K562 (cell line): ENCODE results near the gene OR10A3. TPM values are rescaled to one million over a fixed set of nuclear protein-coding genes. Genes with fewer than 3 reads are reported as not detected.

Source experiments
- ATAC-seq: fragments of 200-7000 bp; cut with Tn5 transposase; 3 replicates; pipeline ENCODE4 v1.9.1; 2020; ENCODE audit warnings: moderate library complexity
- BruUV-seq: library from RNA; stranded (reverse); fragments of 400-500 nt; replicated peaks from 2 replicates; lab custom pipeline; 2021; lab: Mats Ljungman, UMichigan
- CTCF ChIA-PET: fragments of 300-600 bp; formaldehyde crosslinking; extraction: SDS; loops from one replicate; lab custom pipeline; 2021; ENCODE audit warnings: low intra/inter-chr PET ratio; lab: Yijun Ruan, JAX
- POLR2A ChIA-PET: fragments of 300-600, 350-650 bp; sonication (Branson Sonifier 250); formaldehyde crosslinking; extraction: SDS; loops from one replicate; lab custom pipeline; 2021; ENCODE audit warnings: antibody characterized with exemption, inconsistent platforms; lab: Yijun Ruan, JAX
- DNase-seq, 4 experiments: peaks; one replicate each; pipeline versions ENCODE4 v3.0.0 to v3.0.0-alpha.2; 2011 to 2018; ENCODE audit warnings: low spot score in 3 of 4, mixed read lengths in 3 of 4; ENCODE audit errors: extremely low read depth in 1 of 4
- FAIRE-seq: peaks from 2 replicates; lab custom pipeline; 2011; peaks lifted over from hg19 to GRCh38; lab: Jason Lieb, UNC
- H2AFZ ChIP-seq: 2 replicates; pipeline ENCODE4 v1.6.0; 2011; ENCODE audit warnings: low read depth, low read length, control low read depth, inconsistent platforms
- H3K27ac ChIP-seq: fragments of 200-600 bp; 3 replicates; pipeline ENCODE4 v1.8.0; 2011; ENCODE audit warnings: low read depth, mild to moderate bottlenecking, control low read depth, inconsistent platforms, low read length, moderate library complexity, mixed read lengths; ENCODE audit errors: extremely low read depth
- H3K27me3 ChIP-seq, 2 experiments: fragments of 300-600 bp in 1 of 2; 2 replicates in 1 of 2; 3 replicates in 1 of 2; pipeline versions ENCODE4 v1.6.0 to v1.8.0; 2011; ENCODE audit warnings: inconsistent platforms in 2 of 2, low read length in 2 of 2, mild to moderate bottlenecking in 1 of 2, mixed read lengths in 1 of 2, moderate library complexity in 1 of 2; ENCODE audit not compliant: control insufficient read depth in 2 of 2, insufficient read depth in 2 of 2
- H3K36me3 ChIP-seq: fragments of 300-600 bp; 3 replicates; pipeline ENCODE4 v1.8.0; 2011; ENCODE audit warnings: mild to moderate bottlenecking, low read length, inconsistent platforms; ENCODE audit not compliant: control insufficient read depth, insufficient read depth
- H3K4me1 ChIP-seq, 2 experiments: fragments of 200-600 bp in 1 of 2; replicated peaks in 1 of 2; 2 replicates in 1 of 2; 3 replicates in 1 of 2; pipeline versions ENCODE4 v1.5.1 to v1.8.0; 2011; ENCODE audit warnings: inconsistent platforms in 2 of 2, low read length in 2 of 2, mild to moderate bottlenecking in 1 of 2, mixed read lengths in 1 of 2, moderate library complexity in 1 of 2; ENCODE audit not compliant: control insufficient read depth in 2 of 2, insufficient read depth in 2 of 2
- H3K4me2 ChIP-seq: 2 replicates; pipeline ENCODE4 v1.6.1; 2011; ENCODE audit warnings: low read length, control low read depth, inconsistent platforms, mixed read lengths; ENCODE audit not compliant: insufficient read depth
- H3K4me3 ChIP-seq: fragments of 200-600 bp; sonication (generic), shearing (Covaris generic); 2 replicates; pipeline ENCODE4 v1.5.1; 2016; ENCODE audit warnings: control low read depth, inconsistent platforms
- H3K79me2 ChIP-seq: fragments of 200-600 bp; 3 replicates; pipeline ENCODE4 v1.8.0; 2011; ENCODE audit warnings: low read length, inconsistent platforms; ENCODE audit not compliant: control insufficient read depth, insufficient read depth
- H3K9ac ChIP-seq, 2 experiments: 2 replicates each; pipeline versions ENCODE4 v1.6.0 to v1.6.1; 2011; ENCODE audit warnings: low read depth in 2 of 2, low read length in 2 of 2, control low read depth in 1 of 2, inconsistent platforms in 1 of 2, mild to moderate bottlenecking in 1 of 2, mixed read lengths in 1 of 2; ENCODE audit not compliant: insufficient read depth in 1 of 2
- H3K9me1 ChIP-seq: one replicate; pipeline ENCODE4 v1.6.0; 2011; ENCODE audit warnings: inconsistent platforms, mild to moderate bottlenecking, low read length, moderate library complexity; ENCODE audit not compliant: control insufficient read depth, insufficient read depth
- H3K9me3 ChIP-seq: replicated peaks from 2 replicates; pipeline ENCODE4 v1.5.1; 2011; ENCODE audit warnings: low read depth, low read length, inconsistent platforms; ENCODE audit not compliant: control insufficient read depth, insufficient read depth
- H4K20me1 ChIP-seq: replicated peaks from 2 replicates; pipeline ENCODE4 v1.6.1; 2011; ENCODE audit warnings: low read length, inconsistent platforms, mixed read lengths; ENCODE audit not compliant: control insufficient read depth, insufficient read depth
- GATA2 ChIP-seq: sonication (generic); formaldehyde crosslinking; IDR thresholded peaks from 2 replicates; pipeline ENCODE4 v1.4.0; 2020; ENCODE audit warnings: mild to moderate bottlenecking, missing genetic modification reagents
- HNRNPL ChIP-seq: fragments of 200-400 bp; formaldehyde crosslinking; IDR thresholded peaks from 2 replicates; pipeline ENCODE4 v1.6.1; 2017; ENCODE audit warnings: low read depth, mild to moderate bottlenecking, low read length
- MCM5 ChIP-seq: fragments of 450-650 bp; IDR thresholded peaks from 2 replicates; pipeline ENCODE4 v1.6.1; 2016; ENCODE audit warnings: low read depth
- NCOA1 ChIP-seq: fragments of 450-650 bp; IDR thresholded peaks from 2 replicates; pipeline ENCODE4 v1.6.1; 2016; ENCODE audit warnings: low read depth
- SIN3A ChIP-seq, 2 experiments: fragments of 150-350 bp in 1 of 2; IDR thresholded peaks; 2 replicates each; pipeline ENCODE4 v1.6.1; 2011 to 2016; ENCODE audit warnings: borderline replicate concordance in 2 of 2, low read depth in 2 of 2, low read length in 2 of 2, mild to moderate bottlenecking in 2 of 2, moderate library complexity in 2 of 2; ENCODE audit not compliant: control insufficient read depth in 1 of 2
- ZC3H11A ChIP-seq: IDR thresholded peaks from 2 replicates; pipeline ENCODE4 v1.6.1; 2012; ENCODE audit warnings: low read depth, low read length, improper control_type of control experiment
- ZNF124 ChIP-seq: sonication (generic); formaldehyde crosslinking; IDR thresholded peaks from 2 replicates; pipeline ENCODE4 v1.8.1; 2022; ENCODE audit warnings: missing genetic modification reagents
- ZNF311 ChIP-seq: fragments of 250-450 bp; sonication (Bioruptor Pico); IDR thresholded peaks from 2 replicates; pipeline ENCODE4 v1.4.0; 2020; ENCODE audit warnings: mild to moderate bottlenecking, moderate library complexity
- ZNF766 ChIP-seq: fragments of 200-800 bp; sonication (Bioruptor generic); conservative IDR thresholded peaks from 2 replicates; pipeline ENCODE4 v1.6.1; 2016; ENCODE audit warnings: missing genetic modification characterization, missing compliant biosample characterization
- WGBS: fragments of 100-300 bp; shearing (Covaris generic); methylation state at CpG from one replicate; pipeline ENCODE4 v1.1.6; 2016; ENCODE audit warnings: low coverage, mixed read lengths; ENCODE audit not compliant: insufficient coverage; ENCODE audit errors: missing lambda C conversion rate; 5-methylcytosine and 5-hydroxymethylcytosine counted together
- in situ Hi-C: fragments of 300-500 bp; cut with MboI; formaldehyde crosslinking; loops from 4 replicates; pipeline ENCODE4 v1.15.0; 2018; ENCODE audit warnings: inconsistent platforms, mixed read lengths
- intact Hi-C: fragments of 100-400 bp; cut with micrococcal nuclease; formaldehyde crosslinking; loops from 2 replicates; pipeline ENCODE4 v1.14.2; 2022
- polyA plus RNA-seq, 8 experiments: library from polyadenylated mRNA; depleted of rRNA in 4 of 8; stranded (reverse) in 5 of 8; unstranded in 3 of 8; fragments of >200 nt; fragmentation: Nextera tagmentation in 2 of 8; fragmentation: Illumina TruSeq in 1 of 8; extraction: Ambion mirVana in 2 of 8; extraction: Trizol in 1 of 8; gene quantifications; 2 replicates each; pipeline versions ENCODE4 v1.2.1 to v1.2.3, GENCODE V29; 2011 to 2014; ENCODE audit warnings: inconsistent platforms in 1 of 8, missing spikeins in 1 of 8
- total RNA-seq, 7 experiments: library from RNA; depleted of rRNA in 6 of 7; stranded (reverse); fragments of >200 nt in 6 of 7; fragmentation: Illumina TruSeq in 2 of 7; extraction: Trizol in 2 of 7; gene quantifications; 2 replicates each; pipeline versions ENCODE4 v1.2.1 to v1.2.3, GENCODE V29; 2011 to 2021; ENCODE audit warnings: low replicate concordance in 1 of 7
- TF ChIP-seq, protein P1 (sequence below): fragments of 200-800 bp; sonication (Bioruptor generic); IDR thresholded peaks from 2 replicates; pipeline ENCODE4 v1.6.1; 2017; ENCODE audit warnings: missing genetic modification characterization, missing compliant biosample characterization
- TF ChIP-seq, protein P2 (sequence below): fragments of 450-650 bp; formaldehyde crosslinking; IDR thresholded peaks from 2 replicates; pipeline ENCODE4 v1.4.0; 2022; ENCODE audit warnings: missing genetic modification characterization

OR10A3 gene
- total and polyA plus RNA-seq, 9 of the 15 experiments (the other 6 are each of a cell fraction or from before 2014, with no cell fraction given), result not detected

DNA sequence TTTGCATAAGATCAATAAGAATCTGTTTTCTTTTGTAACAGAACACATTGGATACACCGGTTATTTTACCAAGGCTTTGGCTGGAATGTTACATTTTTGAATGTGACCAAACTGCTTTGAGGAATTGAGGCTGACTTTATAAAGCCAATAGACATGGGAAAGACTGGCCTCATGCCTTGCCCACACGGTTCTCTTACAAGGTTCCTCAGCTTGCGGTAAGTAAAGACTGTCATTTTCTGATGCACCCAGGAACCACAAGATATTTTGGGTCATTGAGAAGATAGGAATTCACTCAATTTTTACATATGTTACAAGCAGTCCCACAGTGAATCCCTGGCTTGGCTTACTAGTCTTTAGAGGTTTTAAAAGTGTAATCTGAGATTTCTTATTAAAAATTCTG is 34.4 kb downstream of the OR10A3 start (continued):
- TF ChIP-seq ZC3H11A (no peak), ZNF311 (CRISPR knock-in tag) (no peak)

DNA sequence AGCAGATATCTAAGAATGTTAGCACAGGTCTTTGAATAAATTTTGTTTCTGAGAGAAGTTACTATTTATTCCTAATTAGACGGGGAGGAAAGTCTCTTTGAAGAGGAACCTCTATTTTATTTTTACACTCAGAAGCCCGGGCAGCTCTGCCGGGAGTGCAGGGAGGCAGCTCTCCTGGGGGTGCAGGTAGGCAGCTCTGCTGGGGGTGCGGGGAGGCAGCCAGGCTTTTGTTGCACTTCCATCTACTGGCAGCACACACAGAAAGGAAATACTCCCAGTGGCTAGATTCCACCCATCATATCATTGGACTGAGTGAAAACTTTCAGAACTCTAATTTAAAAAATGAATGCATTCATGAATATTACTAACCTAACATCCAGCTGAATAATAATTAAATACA is 35.0 kb downstream of the OR10A3 start:
- no TSS peak for BruUV-seq
- no peak for TF ChIP-seq NCOA1
- TF ChIP-seq GATA2, result no peak
- TF ChIP-seq ZNF766 (CRISPR knock-in tag), result no peak
- TF ChIP-seq, protein P1, sequence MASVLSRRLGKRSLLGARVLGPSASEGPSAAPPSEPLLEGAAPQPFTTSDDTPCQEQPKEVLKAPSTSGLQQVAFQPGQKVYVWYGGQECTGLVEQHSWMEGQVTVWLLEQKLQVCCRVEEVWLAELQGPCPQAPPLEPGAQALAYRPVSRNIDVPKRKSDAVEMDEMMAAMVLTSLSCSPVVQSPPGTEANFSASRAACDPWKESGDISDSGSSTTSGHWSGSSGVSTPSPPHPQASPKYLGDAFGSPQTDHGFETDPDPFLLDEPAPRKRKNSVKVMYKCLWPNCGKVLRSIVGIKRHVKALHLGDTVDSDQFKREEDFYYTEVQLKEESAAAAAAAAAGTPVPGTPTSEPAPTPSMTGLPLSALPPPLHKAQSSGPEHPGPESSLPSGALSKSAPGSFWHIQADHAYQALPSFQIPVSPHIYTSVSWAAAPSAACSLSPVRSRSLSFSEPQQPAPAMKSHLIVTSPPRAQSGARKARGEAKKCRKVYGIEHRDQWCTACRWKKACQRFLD, result no peak
- no peak for TF ChIP-seq MCM5
- TF ChIP-seq ZNF124 (CRISPR knock-in tag), result no peak
- TF ChIP-seq, protein P2, sequence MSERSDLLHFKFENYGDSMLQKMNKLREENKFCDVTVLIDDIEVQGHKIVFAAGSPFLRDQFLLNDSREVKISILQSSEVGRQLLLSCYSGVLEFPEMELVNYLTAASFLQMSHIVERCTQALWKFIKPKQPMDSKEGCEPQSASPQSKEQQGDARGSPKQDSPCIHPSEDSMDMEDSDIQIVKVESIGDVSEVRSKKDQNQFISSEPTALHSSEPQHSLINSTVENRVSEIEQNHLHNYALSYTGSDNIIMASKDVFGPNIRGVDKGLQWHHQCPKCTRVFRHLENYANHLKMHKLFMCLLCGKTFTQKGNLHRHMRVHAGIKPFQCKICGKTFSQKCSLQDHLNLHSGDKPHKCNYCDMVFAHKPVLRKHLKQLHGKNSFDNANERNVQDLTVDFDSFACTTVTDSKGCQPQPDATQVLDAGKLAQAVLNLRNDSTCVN (CRISPR knock-in tag), result no peak
- no peak for TF ChIP-seq SIN3A (IDR thresholded peaks at IDR 0.05; ENCODE audit: borderline replicate concordance in 2 of 2, control insufficient read depth in 1 of 2, low read depth in 2 of 2, low read length in 2 of 2)
- no peak for TF ChIP-seq HNRNPL
- H3K4me3 ChIP-seq, result no peak overlapping the region
- H3K36me3 ChIP-seq, result no peaks in the 10 kb centered on the region
- H3K79me2 ChIP-seq, result no peaks in the 10 kb centered on the region
- H3K4me1 ChIP-seq, result no peaks in the 10 kb centered on the region
- in situ Hi-C loops (no loop called here), intact Hi-C loops (no loop called here)
- 0% methylated on average over 4 of the region's 4 CpGs for WGBS
- no peak overlapping the region for H3K27ac ChIP-seq
- no peaks in the 10 kb centered on the region for H3K9me1 ChIP-seq
- CTCF ChIA-PET, result no interaction called here
- no peaks in the 10 kb centered on the region; a peak in 2 of 5 replicates for H3K27me3 ChIP-seq
- POLR2A ChIA-PET, result no interaction called here
- H2AFZ ChIP-seq, result no peak overlapping the region
- FAIRE-seq (no peak), DNase-seq (no peak), ATAC-seq (no peak)
- H3K9me3 ChIP-seq, result no peaks in the 10 kb centered on the region
- no peak overlapping the region for H3K9ac ChIP-seq
- no peaks in the 10 kb centered on the region for H4K20me1 ChIP-seq
- no peak overlapping the region for H3K4me2 ChIP-seq
